OCI-LY7 (cell line): Measurements from ENCODE around the gene SLC25A33. TPM values are rescaled to one million over a fixed set of nuclear protein-coding genes. Genes with fewer than 3 reads are reported as not detected.
A peak's percentile ranks its signal among the peaks of the same experiment; 100 is the strongest.

Experiments used
- BruUV-seq: library from RNA; stranded (reverse); fragments of 400-500 nt; replicated peaks from 2 replicates; lab custom pipeline; 2021; lab: Mats Ljungman, UMichigan
- CTCF ChIA-PET: fragments of 300-600 bp; sonication (Branson Sonifier 250); formaldehyde crosslinking; loops from one replicate; lab custom pipeline; 2022; ENCODE audit warnings: antibody characterized with exemption; ENCODE audit not compliant: unreplicated experiment; lab: Charles Lee
- POLR2A ChIA-PET: fragments of 300-600 bp; sonication (Branson Sonifier 250); formaldehyde crosslinking; loops from one replicate; lab custom pipeline; 2022; ENCODE audit warnings: antibody characterized with exemption; lab: Charles Lee
- DNase-seq: peaks from one replicate; pipeline ENCODE4 v3.0.0-alpha.2; 2015; ENCODE audit warnings: low spot score
- H2AFZ ChIP-seq: fragments of 200-600 bp; sonication (generic), shearing (Covaris generic); 2 replicates; pipeline ENCODE4 v1.6.1; 2014; ENCODE audit warnings: mild to moderate bottlenecking, antibody characterized with exemption, low read length, moderate library complexity
- H3K27ac ChIP-seq: fragments of 200-600 bp; sonication (generic); 2 replicates; pipeline ENCODE4 v1.5.1; 2014; ENCODE audit warnings: mixed run types, low read depth, mild to moderate bottlenecking, moderate library complexity, low read length, inconsistent platforms; ENCODE audit not compliant: poor library complexity, severe bottlenecking
- H3K36me3 ChIP-seq: fragments of 200-600 bp; sonication (generic); 2 replicates; pipeline ENCODE4 v1.6.1; 2014; ENCODE audit warnings: mild to moderate bottlenecking, antibody characterized with exemption, low read length, moderate library complexity, mixed read lengths; ENCODE audit not compliant: insufficient read depth
- H3K4me1 ChIP-seq: fragments of 200-600 bp; sonication (generic); 2 replicates; pipeline ENCODE4 v1.5.1; 2014; ENCODE audit warnings: mild to moderate bottlenecking, low read length; ENCODE audit not compliant: insufficient read depth, poor library complexity, severe bottlenecking
- H3K4me2 ChIP-seq: fragments of 200-600 bp; sonication (generic); 2 replicates; pipeline ENCODE4 v1.6.1; 2014; ENCODE audit warnings: mild to moderate bottlenecking, low read length
- H3K4me3 ChIP-seq: fragments of 200-600 bp; sonication (generic); 2 replicates; pipeline ENCODE4 v1.5.1; 2014; ENCODE audit warnings: mild to moderate bottlenecking, low read depth, low read length; ENCODE audit not compliant: poor library complexity, severe bottlenecking
- H3K79me2 ChIP-seq: fragments of 200-600 bp; sonication (generic); 2 replicates; pipeline ENCODE4 v1.6.1; 2016; ENCODE audit warnings: low read depth, mild to moderate bottlenecking, low read length, moderate library complexity, mixed read lengths; ENCODE audit not compliant: insufficient read depth
- H3K9me2 ChIP-seq: fragments of 200-600 bp; sonication (generic); 2 replicates; pipeline ENCODE4 v1.6.1; 2016; ENCODE audit warnings: mild to moderate bottlenecking, low read length, mixed read lengths; ENCODE audit not compliant: insufficient read depth
- H3K9me3 ChIP-seq: fragments of 200-600 bp; sonication (generic); 2 replicates; pipeline ENCODE4 v1.6.1; 2014; ENCODE audit warnings: mild to moderate bottlenecking, mixed run types, low read length, mixed read lengths
- H4K20me1 ChIP-seq: fragments of 200-600 bp; sonication (generic); 2 replicates; pipeline ENCODE4 v1.6.1; 2014; ENCODE audit warnings: mild to moderate bottlenecking, antibody characterized with exemption, low read length, moderate library complexity, mixed read lengths; ENCODE audit not compliant: insufficient read depth
- EZH2phosphoT487 ChIP-seq: fragments of 200-600 bp; sonication (generic); IDR thresholded peaks from 2 replicates; pipeline ENCODE4 v1.6.1; 2018; ENCODE audit warnings: low read depth, borderline replicate concordance, mild to moderate bottlenecking, mixed run types, antibody characterized with exemption, low read length, moderate library complexity, mixed read lengths
- intact Hi-C: fragments of 100-400 bp; cut with micrococcal nuclease; formaldehyde crosslinking; loops from one replicate; pipeline ENCODE4 v1.10.0; 2022; ENCODE audit not compliant: unreplicated experiment
- total RNA-seq, 2 experiments: library from RNA; depleted of rRNA in 1 of 2; stranded (reverse); fragments of >200 nt in 1 of 2; shearing (Covaris generic) in 1 of 2; gene quantifications; 2 replicates each; pipeline ENCODE4 v1.2.3, GENCODE V29; 2014 to 2022
- TF ChIP-seq, protein P1 (sequence below): fragments of 200-600 bp; sonication (generic); conservative IDR thresholded peaks from 2 replicates; pipeline ENCODE4 v1.5.1; 2014; ENCODE audit warnings: mild to moderate bottlenecking, antibody characterized with exemption, low read length, moderate library complexity, mixed read lengths

The SLC25A33 gene
- total RNA-seq, 2 experiments from 2014 or later, result 15.1 to 16.5 TPM

GRCh38 chr1:9588551-9589143 lies 49.4 kb downstream of the SLC25A33 start, which contains the start of gene TMEM201:
TSS of gene TMEM201 (plus strand) at chr1:9588911. CDS start at chr1:9588931, 20 bp downstream.
- intact Hi-C loops, result loop anchor here (1.0 to 5.0 kb wide), 3 partner anchors 49 to 301 kb away; partner anchors contain the start of genes CLSTN1 and SLC25A33
- H3K27ac ChIP-seq, result no peak within 1 kb of the TSS
- H4K20me1 ChIP-seq, result peaks cover 19% of the 10 kb centered on the region
- no TSS peak for BruUV-seq
- peak; percentile 95 for DNase-seq
- no peaks in the 10 kb centered on the region for H3K9me3 ChIP-seq
- H3K36me3 ChIP-seq, result peaks cover 15% of the 10 kb centered on the region
- H3K79me2 ChIP-seq, result peaks cover 10% of the 10 kb centered on the region; the same call in 1 of the 2 replicates
- H3K4me2 ChIP-seq, result peak within 1 kb of the TSS; percentile 89
- no peak within 1 kb of the TSS for H2AFZ ChIP-seq
- H3K4me1 ChIP-seq, result peaks cover 40% of the 10 kb centered on the region
- POLR2A ChIA-PET, result no interaction called here
- peak within 1 kb of the TSS; percentile 90 for H3K4me3 ChIP-seq
- CTCF ChIA-PET, result interaction anchor here (0.6 kb wide), 1 partner anchor 115 kb away, joined by 3 read pairs; no protein-coding TSS in a partner anchor
- no peaks in the 10 kb centered on the region for H3K9me2 ChIP-seq
- no peak for TF ChIP-seq EZH2phosphoT487
- TF ChIP-seq, protein P1, sequence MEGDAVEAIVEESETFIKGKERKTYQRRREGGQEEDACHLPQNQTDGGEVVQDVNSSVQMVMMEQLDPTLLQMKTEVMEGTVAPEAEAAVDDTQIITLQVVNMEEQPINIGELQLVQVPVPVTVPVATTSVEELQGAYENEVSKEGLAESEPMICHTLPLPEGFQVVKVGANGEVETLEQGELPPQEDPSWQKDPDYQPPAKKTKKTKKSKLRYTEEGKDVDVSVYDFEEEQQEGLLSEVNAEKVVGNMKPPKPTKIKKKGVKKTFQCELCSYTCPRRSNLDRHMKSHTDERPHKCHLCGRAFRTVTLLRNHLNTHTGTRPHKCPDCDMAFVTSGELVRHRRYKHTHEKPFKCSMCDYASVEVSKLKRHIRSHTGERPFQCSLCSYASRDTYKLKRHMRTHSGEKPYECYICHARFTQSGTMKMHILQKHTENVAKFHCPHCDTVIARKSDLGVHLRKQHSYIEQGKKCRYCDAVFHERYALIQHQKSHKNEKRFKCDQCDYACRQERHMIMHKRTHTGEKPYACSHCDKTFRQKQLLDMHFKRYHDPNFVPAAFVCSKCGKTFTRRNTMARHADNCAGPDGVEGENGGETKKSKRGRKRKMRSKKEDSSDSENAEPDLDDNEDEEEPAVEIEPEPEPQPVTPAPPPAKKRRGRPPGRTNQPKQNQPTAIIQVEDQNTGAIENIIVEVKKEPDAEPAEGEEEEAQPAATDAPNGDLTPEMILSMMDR, result peak; percentile 79

DNA sequence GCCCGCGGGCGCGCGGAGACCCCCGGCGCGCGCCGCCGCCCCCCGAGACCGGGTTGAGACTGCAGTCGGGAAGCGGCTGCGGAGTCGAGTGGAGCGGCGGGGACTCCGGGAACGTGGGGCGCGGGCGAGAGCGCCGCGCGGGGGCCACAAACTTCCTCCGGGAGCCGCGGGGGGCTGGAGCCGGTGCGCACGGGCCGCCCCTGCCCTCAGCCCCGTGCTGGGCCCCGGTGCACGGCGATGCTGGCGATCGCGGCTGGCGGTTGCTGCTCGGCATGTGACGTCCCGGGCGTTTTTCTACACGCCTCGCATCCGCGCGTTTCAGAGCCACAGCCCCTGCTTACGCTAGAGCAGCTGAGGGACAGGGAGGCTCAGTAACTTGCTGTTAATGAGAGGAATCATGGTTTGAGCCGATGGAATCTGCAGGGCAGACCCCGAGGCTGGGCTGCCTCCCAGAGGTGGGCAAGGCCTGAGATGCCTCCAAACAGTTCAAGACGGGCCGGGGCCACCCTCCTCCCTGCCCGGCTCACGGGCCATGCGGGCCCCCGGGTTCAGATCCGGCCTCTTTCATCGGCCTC lies 50.0 kb downstream of the SLC25A33 start:
- DNase-seq, result peak; percentile 51
- Histone ChIP-seq H3K36me3 (peaks cover 9% of the 10 kb centered on the region), H3K27ac (no peak overlapping the region), H3K9me2 (no peaks in the 10 kb centered on the region), H3K9me3 (no peaks in the 10 kb centered on the region), H3K4me1 (peaks cover 43% of the 10 kb centered on the region), H3K79me2 (peaks cover 10% of the 10 kb centered on the region; the same call in 1 of the 2 replicates), H2AFZ (no peak overlapping the region), H4K20me1 (peaks cover 19% of the 10 kb centered on the region), H3K4me3 (peak overlapping the region; percentile 90), H3K4me2 (peak overlapping the region; percentile 89)
- POLR2A ChIA-PET, result interaction anchor here (0.7 to 1.2 kb wide), 5 partner anchors 9 to 445 kb away, joined by 3 to 5 read pairs (median 4); no protein-coding TSS in a partner anchor
- CTCF ChIA-PET, result interaction anchor here (0.5 to 0.7 kb wide), 2 partner anchors 10 to 26 kb away, joined by 3 read pairs; no protein-coding TSS in a partner anchor
- intact Hi-C loops, result loop anchor here (2.0 to 5.0 kb wide), 2 partner anchors 234 to 302 kb away; partner anchors contain the start of gene CLSTN1
- no TSS peak for BruUV-seq
- TF ChIP-seq, protein P1, result no peak
- no peak for TF ChIP-seq EZH2phosphoT487
